Bone marrow (tissue), 2 donors: Measurements from ENCODE around the gene SH3RF2.
"Not testable (repeated sequence)": the region's sequence is repeated elsewhere in the genome, so short reads cannot be mapped to it uniquely, and the experiment has no call there.

Source experiments
- DNase-seq, 2 donors: peaks; one replicate each; lab custom pipeline; 2025; lab: John Stamatoyannopoulos, UW

SH3RF2 gene

GRCh38 chr5:145980259-145980658 lies 43.9 kb downstream of the SH3RF2 start:
- no peak for DNase-seq

- DNase-seq, result no peak
These were observed 44.3 kb downstream of the SH3RF2 start for GRCh38 chr5:145980718-145981117.

DNA sequence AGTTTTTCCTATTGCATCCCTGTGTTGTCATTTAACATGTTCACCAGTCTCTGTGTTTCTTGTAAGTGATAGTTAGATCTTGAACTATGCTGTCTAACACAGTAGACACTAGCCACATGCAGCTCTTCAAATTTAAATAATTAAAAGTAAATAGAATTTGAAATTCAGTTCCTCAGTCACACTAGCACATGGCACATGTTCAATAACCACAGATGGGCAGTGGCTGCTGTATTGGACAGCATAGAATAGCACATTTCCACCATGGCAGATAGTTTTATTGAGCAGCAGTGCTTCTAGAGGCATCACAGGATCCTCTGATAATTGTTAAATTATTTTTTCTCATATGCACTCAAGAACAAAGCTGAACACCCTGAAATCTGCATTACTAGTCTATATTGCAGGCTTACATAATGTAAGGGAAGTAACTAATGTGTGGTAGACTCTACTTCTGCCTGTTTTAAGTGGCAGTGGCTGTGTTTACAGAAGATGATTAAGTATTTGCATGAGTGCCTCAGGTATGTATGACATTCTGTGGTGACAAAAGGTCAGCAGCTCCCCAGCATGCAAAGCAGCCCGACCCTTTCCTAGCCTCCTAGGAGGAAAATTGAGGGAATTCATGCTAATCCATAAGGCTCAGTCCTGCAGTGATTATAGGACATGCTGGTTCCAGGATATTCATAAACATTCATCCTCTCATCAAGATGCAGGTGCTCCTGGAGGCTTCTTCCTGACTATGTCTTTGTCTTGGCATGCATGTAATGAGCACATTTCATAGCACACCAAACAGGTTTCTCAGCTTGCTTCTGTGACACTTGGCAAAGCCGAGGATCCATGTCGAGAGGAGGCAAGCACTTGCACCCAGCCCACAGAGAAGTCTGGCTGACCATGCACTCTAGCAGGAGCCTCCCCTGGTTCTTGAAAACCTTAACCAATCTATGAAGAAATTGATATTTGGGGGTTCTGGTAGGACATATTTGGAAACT lies 45.5 kb downstream of the SH3RF2 start:
- no peak for DNase-seq

GRCh38 chr5:145982572-145983318 lies 46.4 kb downstream of the SH3RF2 start:
- DNase-seq, result no peak

DNA sequence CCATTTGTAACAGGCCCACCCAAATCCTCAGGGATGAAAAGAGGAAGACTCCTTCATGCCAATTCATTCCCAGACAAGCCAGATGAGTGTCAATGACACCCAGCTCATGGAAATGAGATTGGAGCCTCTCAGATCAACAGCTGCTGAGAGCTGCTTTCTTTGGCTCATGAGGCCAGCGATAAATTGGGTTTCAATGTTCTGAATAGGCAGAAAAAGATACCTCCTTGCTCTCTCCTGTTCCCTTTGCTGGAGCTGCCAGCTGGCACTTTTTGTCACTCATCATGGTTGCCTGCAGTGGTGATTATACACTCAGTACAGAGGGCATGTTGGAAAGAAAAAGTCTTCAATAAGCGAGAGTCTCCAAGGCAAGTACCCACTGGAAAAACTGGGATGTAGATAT lies 47.1 kb downstream of the SH3RF2 start:
- DNase-seq, result no peak

DNA sequence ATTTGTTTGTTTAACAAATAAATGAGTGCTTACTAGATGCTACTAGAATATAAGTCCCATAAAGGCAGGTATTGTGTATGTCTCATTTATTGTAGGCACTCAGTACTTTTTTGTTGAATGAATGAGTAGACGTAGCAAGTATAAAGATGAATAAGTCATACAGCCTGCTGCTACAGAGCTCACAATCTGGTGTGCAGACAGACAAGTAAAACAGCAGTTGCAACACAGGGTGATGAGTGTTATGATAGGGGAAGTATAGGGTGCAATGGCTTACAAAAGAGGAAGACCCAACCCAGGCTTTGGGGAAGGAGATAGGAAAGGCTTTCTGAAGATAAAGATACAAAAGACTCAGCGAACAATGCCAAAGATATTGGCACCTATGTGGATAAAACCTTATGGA lies 47.7 kb downstream of the SH3RF2 start:
- DNase-seq, result no peak

GRCh38 chr5:145987856-145988255 lies 51.5 kb downstream of the SH3RF2 start:
- DNase-seq, result no peak

DNA sequence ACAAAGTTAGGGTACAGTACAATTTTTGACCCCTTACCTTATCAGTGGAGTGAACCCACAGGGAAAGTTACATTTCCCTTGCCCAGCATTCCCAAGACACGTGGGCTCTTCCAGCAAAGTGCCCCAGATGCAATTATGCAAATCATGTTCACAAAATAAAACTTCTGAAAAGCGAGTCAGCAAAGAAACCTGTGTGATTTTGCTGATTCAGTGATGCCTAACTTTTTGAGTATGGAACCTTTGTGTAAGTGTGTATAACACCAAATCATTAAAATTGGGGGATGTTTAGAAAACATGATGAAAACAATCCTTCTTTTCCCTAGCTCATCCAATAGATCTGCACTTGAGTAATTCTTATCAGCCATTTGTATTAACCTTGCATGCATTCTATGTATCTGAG lies 52.6 kb downstream of the SH3RF2 start:
- no peak for DNase-seq

DNA sequence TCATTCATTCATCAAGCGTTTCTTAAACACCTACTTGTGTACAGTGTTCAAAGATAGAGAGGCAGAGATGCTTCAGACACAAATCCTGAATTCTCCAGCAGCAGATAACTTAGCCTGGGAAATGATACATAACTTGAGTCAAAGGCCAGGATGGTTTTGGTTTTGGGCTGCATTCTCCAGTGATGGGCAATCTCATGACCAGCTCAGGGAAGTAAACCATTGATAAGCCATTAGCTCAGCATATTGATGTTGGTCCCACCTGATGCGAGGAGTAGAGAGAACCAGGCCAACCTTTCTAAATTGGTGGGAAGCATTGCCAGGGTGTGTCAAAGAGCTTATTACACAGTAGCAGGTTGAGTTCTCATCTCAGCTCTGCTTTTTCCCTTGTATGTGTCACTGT lies 53.0 kb downstream of the SH3RF2 start:
- no peak for DNase-seq

DNA sequence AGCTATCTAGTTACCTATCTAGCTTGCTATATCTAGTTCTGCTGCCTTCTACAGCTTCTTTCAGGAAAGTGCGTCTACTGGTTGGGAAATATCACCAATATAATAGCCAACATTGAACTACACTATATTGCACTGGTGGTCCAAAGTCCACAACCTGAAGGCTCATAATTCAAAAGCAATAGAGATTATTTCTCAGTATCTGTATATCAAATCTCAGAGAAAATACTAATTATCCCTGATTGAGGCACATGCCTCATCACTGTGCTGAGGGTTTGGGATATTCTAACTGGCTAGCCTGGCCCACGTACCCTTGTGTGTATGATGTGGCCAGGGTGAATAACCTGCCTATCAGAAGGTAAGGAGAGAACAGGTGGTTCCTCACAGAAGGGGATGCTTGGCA lies 53.8 kb downstream of the SH3RF2 start:
- no peak for DNase-seq

- DNase-seq, result no peak
These were observed 54.7 kb downstream of the SH3RF2 start for GRCh38 chr5:145991044-145991575.

- not testable (repeated sequence) for DNase-seq
These were observed 57.2 kb downstream of the SH3RF2 start for GRCh38 chr5:145993538-145993937.

- no peak for DNase-seq
These were observed 59.8 kb downstream of the SH3RF2 start for GRCh38 chr5:145996135-145996534.

GRCh38 chr5:145999208-145999607 lies 62.8 kb downstream of the SH3RF2 start:
- DNase-seq, result no peak

DNA sequence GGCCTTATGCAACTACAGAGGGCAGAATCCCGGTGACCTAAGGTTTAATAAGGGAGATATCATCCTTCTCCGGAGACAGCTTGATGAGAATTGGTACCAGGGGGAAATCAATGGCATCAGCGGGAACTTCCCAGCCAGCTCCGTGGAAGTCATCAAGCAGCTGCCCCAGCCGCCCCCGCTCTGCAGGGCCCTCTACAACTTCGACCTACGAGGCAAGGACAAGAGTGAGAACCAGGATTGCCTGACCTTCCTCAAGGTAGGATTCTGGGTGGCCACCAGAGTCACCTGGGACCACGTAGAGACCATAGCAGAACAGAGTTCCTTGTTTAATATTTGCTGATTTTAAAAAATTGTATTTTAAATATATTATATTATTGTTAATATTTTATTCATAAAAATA lies 63.7 kb downstream of the SH3RF2 start:
- DNase-seq, result no peak

- DNase-seq, result no peak
These were observed 65.3 kb downstream of the SH3RF2 start for GRCh38 chr5:146001544-146002190.

DNA sequence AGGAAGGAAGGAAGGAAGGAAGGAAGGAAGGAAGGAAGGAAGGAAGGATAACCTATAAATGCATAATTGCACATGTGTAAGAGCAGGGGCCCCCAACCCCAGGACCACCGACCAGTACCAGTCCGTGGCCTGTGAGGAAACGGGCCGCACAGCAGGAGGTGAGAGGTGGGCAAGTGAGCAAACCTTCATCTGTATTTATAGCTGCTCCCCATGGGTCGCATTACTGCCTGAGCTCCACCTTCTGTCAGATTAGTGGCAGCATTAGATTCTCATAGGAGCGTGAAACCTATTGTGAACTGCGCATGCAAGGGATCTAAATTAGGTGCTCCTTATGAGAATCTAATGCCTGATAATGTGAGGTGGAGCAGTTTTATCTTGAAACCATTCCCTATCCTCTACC lies 66.1 kb downstream of the SH3RF2 start:
- no peak for DNase-seq

DNA sequence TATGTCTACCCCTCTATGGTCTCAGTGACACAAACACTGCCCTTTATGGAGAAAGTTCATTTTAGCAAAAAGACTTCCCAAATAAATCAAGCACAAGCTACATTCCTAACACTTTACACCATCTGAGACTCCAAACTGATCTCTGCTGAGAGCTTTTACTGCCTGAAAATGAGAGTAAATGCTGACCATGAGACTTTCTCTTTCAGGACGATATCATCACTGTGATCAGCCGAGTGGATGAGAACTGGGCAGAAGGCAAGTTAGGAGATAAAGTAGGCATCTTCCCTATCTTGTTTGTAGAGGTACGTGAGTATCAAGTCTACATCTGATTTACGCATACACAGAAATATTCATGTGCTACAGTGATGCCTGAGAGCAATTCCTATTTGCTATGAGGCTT lies 67.5 kb downstream of the SH3RF2 start:
- no peak for DNase-seq

- no peak for DNase-seq
These were observed 68.9 kb downstream of the SH3RF2 start for GRCh38 chr5:146005264-146005663.

GRCh38 chr5:146005723-146006122 lies 69.3 kb downstream of the SH3RF2 start:
- DNase-seq, result no peak

DNA sequence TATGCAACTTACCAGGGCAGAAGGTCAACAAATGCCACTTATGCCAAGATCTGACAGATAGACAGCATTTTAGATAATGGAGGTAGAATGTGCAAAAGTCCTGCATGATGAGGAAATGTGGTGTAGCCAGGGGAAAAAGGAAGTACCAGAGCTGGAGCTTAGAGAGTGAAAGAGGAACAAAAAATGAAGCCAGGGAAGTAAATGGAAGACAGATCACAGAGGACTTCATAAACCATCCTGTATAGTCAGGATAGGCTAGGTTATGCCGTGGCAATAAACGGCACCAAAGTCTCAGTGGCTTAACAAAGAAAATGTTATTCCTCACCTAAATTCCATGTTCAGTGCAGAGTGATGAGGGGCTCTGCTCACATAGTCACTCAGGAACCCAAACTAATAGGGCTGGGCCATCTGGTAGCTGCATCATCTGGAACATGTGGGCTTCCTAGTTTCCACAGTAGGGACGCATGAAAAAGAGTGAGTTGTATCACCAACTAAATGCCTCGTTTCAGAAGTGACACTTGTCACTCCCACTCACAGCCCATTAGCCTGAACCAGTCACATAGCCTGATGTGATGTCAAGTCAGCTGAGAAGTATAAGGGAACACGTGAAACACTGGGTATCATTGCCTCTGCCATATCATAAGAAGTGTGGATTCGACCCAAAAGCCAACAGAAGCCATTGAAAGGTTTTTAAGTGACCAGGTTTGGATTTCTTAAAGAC lies 70.3 kb downstream of the SH3RF2 start:
- DNase-seq, result no peak

DNA sequence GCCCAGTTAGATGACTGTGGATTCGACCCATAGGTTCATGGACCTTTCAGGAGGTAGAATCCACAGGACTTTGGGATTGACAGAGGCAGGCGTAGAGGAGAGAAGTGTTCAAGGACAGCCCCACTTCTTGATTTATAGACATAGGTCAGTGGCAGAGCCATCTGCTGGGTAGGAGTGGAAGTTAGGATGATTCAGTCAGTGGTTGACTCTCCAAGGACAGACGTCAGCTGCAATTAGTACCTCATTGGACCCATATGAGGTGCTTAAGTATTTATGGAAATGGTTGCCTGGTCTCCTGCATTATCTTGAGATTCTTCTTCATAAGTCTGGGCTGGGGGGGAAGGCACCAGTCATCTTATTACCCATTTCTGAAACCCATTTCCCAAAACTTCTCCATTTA lies 70.9 kb downstream of the SH3RF2 start:
- no peak for DNase-seq
